Keratinocyte (primary cell): Measurements from ENCODE around the gene EMILIN3.

ENCODE experiments used
- CTCF ChIP-seq, 3 experiments: IDR thresholded peaks in 1 of 3; conservative IDR thresholded peaks in 1 of 3; optimal IDR thresholded peaks in 1 of 3; 2 replicates in 2 of 3; 3 replicates in 1 of 3; pipeline versions ENCODE3 to v1.5.1; 2011; ENCODE audit warnings: low read length in 3 of 3, mild to moderate bottlenecking in 3 of 3, moderate library complexity in 2 of 3, control low read depth in 1 of 3, inconsistent platforms in 1 of 3; ENCODE audit not compliant: insufficient read depth in 2 of 3; ENCODE audit errors: extremely low read depth in 1 of 3
- EZH2 ChIP-seq: IDR thresholded peaks from one replicate; pipeline ENCODE4 v1.6.1; 2012; ENCODE audit warnings: inconsistent platforms, mild to moderate bottlenecking, low read length, moderate library complexity

- TF ChIP-seq CTCF (optimal IDR thresholded peaks at IDR 0.05 in 1 of 3, IDR thresholded peaks at IDR 0.05 in 1 of 3, conservative IDR thresholded peaks at IDR 0.05 in 1 of 3; ENCODE audit: extremely low read depth in 1 of 3, insufficient read depth in 2 of 3, low read length in 3 of 3) (no peak), EZH2 (no peak)
Measured at GRCh38 chr20:41314386-41314785, 52.2 kb downstream of the EMILIN3 start.
